ENCODE results near the gene ALDOA.
"Not testable (repeated sequence)": the region's sequence is repeated elsewhere in the genome, so short reads cannot be mapped to it uniquely, and the experiment has no call there.

Gene ALDOA

DNA sequence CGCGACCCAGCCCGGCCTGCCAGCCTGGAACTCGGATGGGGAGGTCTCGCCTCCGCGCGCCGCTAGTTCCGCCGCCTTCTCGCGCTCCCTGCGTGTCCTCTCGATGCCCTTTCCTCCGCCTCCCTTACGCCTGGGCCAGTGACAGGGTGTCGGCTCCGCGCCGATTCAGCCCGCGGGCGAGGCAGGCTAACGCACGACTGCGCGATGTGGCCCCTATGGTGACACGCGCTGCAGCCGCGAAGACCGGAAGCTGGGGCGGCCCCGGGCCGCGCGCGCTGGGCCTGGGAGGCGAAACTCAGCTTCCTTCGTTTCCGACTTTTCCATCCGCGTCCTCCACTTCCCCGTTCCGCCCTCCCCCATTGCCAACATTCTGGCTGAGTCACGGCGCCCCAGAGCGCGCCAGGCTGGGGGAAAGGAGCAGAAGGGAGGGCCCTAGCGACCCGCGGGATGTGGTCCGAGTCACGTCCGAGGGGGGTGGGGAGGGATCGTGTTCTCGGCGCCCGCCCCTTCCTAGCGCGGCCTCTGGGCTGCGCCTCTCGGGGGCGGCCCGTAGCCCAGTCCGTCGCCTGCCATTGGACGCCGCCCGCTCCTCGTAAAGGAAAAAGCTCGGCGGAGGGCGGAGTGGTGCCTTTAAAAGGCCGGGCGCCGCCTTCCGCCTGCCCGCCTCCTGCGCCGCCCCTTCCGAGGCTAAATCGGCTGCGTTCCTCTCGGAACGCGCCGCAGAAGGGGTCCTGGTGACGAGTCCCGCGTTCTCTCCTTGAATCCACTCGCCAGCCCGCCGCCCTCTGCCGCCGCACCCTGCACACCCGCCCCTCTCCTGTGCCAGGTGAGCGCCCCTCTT is at the start of gene ALDOA:
Gene ALDOA (plus strand): TSS at position 659 of the 841 bp plus-strand sequence. CDS start 1,138 bp downstream, outside the sequence.
- DNase-seq (ENCODE audit: low read depth in 2 of 2), result peak; percentile 93 to 99

DNA sequence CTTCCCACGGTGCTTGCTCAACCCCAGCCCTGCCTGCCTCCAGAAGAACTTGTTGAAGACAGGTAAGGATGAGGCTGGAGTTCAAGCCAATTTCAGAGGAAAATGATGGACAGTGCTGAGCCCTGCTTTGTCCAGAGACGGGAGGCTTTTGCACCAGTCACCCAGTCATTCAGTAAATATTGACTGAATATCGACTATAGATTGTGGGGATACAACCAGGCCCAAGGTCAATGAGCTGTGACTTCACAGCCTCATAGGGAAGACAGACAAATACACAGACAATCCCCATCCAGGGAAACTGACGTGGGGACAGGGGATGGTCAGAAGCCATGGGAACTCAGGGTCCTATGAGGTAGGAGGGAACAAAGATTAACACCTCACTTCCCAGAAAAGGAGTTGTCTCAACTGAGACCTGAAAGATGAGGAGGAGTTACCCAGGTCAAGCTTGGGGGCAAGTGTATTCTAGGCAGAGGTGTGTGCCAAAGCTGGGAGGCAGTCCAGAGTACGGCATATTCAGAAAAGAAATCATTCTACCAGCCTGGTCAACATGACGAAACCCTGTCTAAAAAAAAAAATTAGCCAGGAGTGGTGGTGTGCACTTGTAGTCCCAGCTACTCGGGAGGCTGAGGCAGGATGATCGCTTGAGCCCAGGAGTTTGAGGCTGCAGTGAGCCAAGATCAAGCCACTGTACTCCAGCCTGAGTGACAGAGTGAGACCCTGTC is 48.8 kb upstream of the ALDOA start:
- no peak for DNase-seq (ENCODE audit: low read depth in 2 of 2)

GRCh38 chr16:30017277-30017656 is 48.3 kb upstream of the ALDOA start:
- DNase-seq (ENCODE audit: low read depth in 2 of 2), result no peak

- DNase-seq (ENCODE audit: low read depth in 2 of 2), result not testable (repeated sequence)
Measured at GRCh38 chr16:30017937-30018336, 47.6 kb upstream of the ALDOA start.

GRCh38 chr16:30018731-30019158 is 46.8 kb upstream of the ALDOA start:
- DNase-seq (ENCODE audit: low read depth in 2 of 2), result no peak

- no peak for DNase-seq (ENCODE audit: low read depth in 2 of 2)
Measured at GRCh38 chr16:30022887-30023286, 42.7 kb upstream of the ALDOA start, which contains the start of gene C16orf92. Gene C16orf92 (plus strand): TSS chr16:30023198. CDS start chr16:30023341, 143 bp downstream.

- no peak for DNase-seq (ENCODE audit: low read depth in 2 of 2)
Measured at GRCh38 chr16:30023586-30023985, 42.0 kb upstream of the ALDOA start.

DNA sequence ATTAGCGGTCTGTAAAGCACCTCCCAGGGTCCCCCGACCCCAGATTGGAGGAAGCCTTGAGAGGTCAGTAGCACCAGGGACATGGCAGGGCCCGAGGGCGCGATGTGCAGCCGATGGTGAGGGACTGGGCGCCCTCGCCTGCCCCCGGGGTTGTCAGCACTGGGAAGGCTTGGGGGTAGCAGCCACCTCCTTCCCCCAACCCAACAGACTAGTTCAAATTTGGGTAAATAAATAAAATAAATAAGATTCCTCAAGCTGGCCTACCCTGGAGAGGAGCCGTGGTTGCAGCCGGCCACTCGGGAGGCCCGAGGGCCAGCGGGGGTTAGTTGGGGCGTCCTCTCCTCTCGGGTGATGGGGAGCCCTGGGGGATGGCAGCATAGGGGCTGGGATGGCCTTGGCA is 41.1 kb upstream of the ALDOA start:
- DNase-seq (ENCODE audit: low read depth in 2 of 2), result no peak

GRCh38 chr16:30025156-30025555 is 40.4 kb upstream of the ALDOA start:
- no peak for DNase-seq (ENCODE audit: low read depth in 2 of 2)

GRCh38 chr16:30025574-30025973 is 40.0 kb upstream of the ALDOA start:
- no peak for DNase-seq (ENCODE audit: low read depth in 2 of 2)

DNA sequence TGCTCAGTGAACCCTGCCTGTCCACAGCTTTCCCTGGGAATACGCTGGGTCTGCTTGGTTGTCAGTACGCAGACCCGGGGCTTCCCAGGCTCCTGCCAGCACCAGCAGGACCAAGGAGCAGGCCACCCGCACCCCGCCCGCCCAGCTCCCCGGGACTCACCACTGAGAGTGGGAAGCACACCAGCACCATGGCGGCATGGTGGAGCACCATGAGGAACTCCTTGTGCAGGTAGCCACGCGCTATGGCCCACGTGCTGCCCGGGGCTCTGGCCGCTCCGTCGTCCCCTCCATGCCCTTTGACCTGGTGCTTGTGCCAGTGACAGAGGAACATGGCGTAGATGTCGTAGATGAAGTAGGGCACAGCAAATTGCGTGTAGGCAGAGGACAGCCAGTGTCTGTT is 39.1 kb upstream of the ALDOA start:
- no peak for DNase-seq (ENCODE audit: low read depth in 2 of 2)

- DNase-seq (ENCODE audit: low read depth in 2 of 2), result no peak
Measured at GRCh38 chr16:30027588-30028437, 37.7 kb upstream of the ALDOA start.

DNA sequence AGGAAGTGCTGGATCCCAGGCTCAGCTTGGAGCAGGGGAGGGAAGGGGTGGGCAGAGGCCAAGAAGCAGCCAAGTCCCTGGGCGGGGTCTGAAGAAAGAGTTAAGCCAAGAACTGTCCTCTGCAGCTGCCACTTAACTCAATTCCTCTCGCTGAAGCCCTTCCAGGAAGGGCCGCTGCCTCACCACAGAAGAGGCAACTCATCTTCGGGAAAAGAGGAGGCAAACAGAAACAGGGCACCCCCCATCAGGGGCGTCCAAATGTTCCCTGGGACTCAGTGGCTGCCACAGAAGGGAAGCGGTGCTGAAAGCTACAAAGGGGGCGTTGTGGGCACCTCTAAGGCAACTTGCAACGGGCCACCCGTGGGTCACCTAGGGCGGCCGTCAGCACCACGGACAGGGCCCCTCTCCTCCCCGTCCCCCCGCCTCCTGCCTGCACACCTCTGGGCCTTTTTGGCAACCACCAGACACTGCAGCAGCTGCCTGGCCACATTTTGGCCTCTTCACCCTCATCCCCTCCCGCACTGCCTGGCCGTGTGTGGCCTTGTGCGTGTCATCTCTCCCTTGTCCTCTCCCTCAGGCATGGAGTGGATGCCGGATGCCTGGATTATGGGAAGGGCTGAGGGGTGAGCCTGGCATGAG is 37.0 kb upstream of the ALDOA start:
- no peak for DNase-seq (ENCODE audit: low read depth in 2 of 2)

GRCh38 chr16:30030011-30030685 is 35.4 kb upstream of the ALDOA start:
- no peak for DNase-seq (ENCODE audit: low read depth in 2 of 2)

DNA sequence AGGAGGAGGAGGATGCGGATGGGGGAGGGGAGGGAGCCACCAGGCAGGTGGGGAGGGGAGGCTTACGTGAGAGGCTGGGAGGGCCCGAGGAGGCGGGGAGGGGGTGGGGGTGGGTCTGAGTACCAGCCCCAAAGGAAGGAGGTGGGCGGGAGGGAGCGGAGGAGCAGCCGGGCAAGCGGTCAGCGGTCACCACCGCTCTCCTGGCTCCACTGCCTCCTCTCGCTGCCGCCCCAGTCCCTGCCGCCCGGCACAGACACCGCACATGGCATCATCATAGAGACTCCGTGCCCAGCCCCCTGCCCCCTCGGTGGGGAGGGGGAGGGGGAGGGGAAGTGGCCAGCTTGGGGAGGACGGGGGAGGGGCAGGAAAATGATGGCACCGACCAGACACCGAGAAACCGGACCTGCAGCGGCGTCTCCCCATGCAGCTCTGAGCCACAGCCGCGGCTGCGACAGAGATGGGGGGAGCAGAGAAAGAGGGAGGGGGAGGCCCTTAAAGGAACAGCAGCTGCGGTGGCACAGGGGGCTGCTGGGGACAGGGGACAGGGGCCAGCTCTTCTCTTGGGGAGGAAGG is 34.6 kb upstream of the ALDOA start, which contains the start of gene TLCD3B:
Gene TLCD3B (minus strand): TSS at position 431 of the 573 bp plus-strand sequence. CDS start 744 bp downstream, outside the sequence.
- DNase-seq (ENCODE audit: low read depth in 2 of 2), result no peak

GRCh38 chr16:30031477-30031918 is 34.1 kb upstream of the ALDOA start:
- no peak for DNase-seq (ENCODE audit: low read depth in 2 of 2)

- peak in 1 of 2 experiments; percentile 54 for DNase-seq (ENCODE audit: low read depth in 2 of 2)
Measured at GRCh38 chr16:30032083-30032819, 33.3 kb upstream of the ALDOA start.

DNA sequence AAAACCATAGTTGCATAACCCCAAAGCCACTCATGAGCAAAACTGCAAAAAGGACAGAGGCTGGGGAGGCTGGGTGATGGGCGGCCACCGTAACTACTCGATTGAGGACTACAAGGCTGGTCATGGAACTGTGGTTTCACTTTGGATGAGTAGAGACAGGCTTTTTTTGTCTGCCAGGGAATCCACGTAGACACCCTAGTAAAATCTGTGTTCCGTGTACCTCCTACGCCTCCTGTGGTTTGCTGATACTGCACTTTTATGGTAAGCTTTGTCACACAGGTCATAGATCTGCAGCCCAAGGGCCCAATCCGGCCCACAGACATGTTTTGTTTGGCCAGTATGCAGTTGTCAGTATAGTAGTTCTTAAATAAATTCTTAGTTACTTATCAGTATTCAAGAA is 32.3 kb upstream of the ALDOA start:
- DNase-seq (ENCODE audit: low read depth in 2 of 2), result no peak

GRCh38 chr16:30040221-30040620 is 25.3 kb upstream of the ALDOA start:
- DNase-seq (ENCODE audit: low read depth in 2 of 2), result no peak

GRCh38 chr16:30040690-30041089 is 24.9 kb upstream of the ALDOA start:
- not testable (repeated sequence) for DNase-seq (ENCODE audit: low read depth in 2 of 2)

Measured in stimulated activated CD4-positive, alpha-beta T cell treated with anti-CD3 and anti-CD28 coated beads, Interleukin-12 subunit alpha, Interleukin-12 subunit beta, amount 100 ng/mL, for 24 hours (primary cell).